CD8-positive, alpha-beta memory T cell (primary cell): Measurements from ENCODE around the gene TMEM125. TPM values are rescaled to one million over a fixed set of nuclear protein-coding genes. Genes with fewer than 3 reads are reported as not detected.

ENCODE experiments used
- CTCF ChIA-PET: fragments of 350-600 bp; sonication (Branson Sonifier 250); formaldehyde crosslinking; loops from one replicate; lab custom pipeline; 2021; ENCODE audit warnings: antibody characterized with exemption; lab: Charles Lee
- POLR2A ChIA-PET: fragments of 350-600 bp; sonication (Branson Sonifier 250); formaldehyde crosslinking; loops from one replicate; lab custom pipeline; 2021; ENCODE audit warnings: antibody characterized with exemption; lab: Charles Lee
- DNase-seq, 5 donors: peaks; one replicate each; pipeline versions ENCODE4 v3.0.0 to v3.0.0-alpha.2; 2020 to 2022; ENCODE audit warnings: mixed read lengths in 1 of 5
- H3K27ac ChIP-seq: one replicate; pipeline ENCODE4 v1.7.0; 2013; ENCODE audit warnings: low read depth, mild to moderate bottlenecking, low read length, moderate library complexity
- H3K27me3 ChIP-seq: 2 replicates; pipeline ENCODE4 v1.7.0; 2013; ENCODE audit warnings: low read length, mild to moderate bottlenecking; ENCODE audit not compliant: insufficient read depth, poor library complexity, severe bottlenecking
- H3K36me3 ChIP-seq: 2 replicates; pipeline ENCODE4 v1.7.0; 2013; ENCODE audit warnings: mild to moderate bottlenecking, low read length, moderate library complexity; ENCODE audit not compliant: insufficient read depth
- H3K4me1 ChIP-seq: 2 replicates; pipeline ENCODE4 v1.7.0; 2013; ENCODE audit warnings: mild to moderate bottlenecking, low read length, moderate library complexity; ENCODE audit not compliant: insufficient read depth
- H3K4me3 ChIP-seq: 2 replicates; pipeline ENCODE4 v1.7.0; 2013; ENCODE audit warnings: mild to moderate bottlenecking, low read length
- H3K9me3 ChIP-seq: 2 replicates; pipeline ENCODE4 v1.7.0; 2013; ENCODE audit warnings: mild to moderate bottlenecking, low read length
- H3K27ac Mint-ChIP-seq, 8 donors: one replicate each; pipeline ENCODE4 v1.8.0; 2020 to 2021; ENCODE audit warnings: mixed read lengths in 8 of 8, mild to moderate bottlenecking in 6 of 8, inconsistent platforms in 3 of 8, moderate library complexity in 3 of 8
- H3K27me3 Mint-ChIP-seq, 2 donors: one replicate each; pipeline ENCODE4 v1.8.0; 2020 to 2021; ENCODE audit warnings: mixed read lengths in 2 of 2, mild to moderate bottlenecking in 1 of 2, moderate library complexity in 1 of 2
- H3K36me3 Mint-ChIP-seq, 3 donors: one replicate each; pipeline ENCODE4 v1.8.0; 2020 to 2021; ENCODE audit warnings: mixed read lengths in 3 of 3, inconsistent platforms in 1 of 3, mild to moderate bottlenecking in 1 of 3
- H3K4me1 Mint-ChIP-seq, 3 donors: one replicate each; pipeline ENCODE4 v1.8.0; 2020 to 2021; ENCODE audit warnings: mixed read lengths in 3 of 3, inconsistent platforms in 1 of 3, mild to moderate bottlenecking in 1 of 3
- H3K4me3 Mint-ChIP-seq, 7 donors: one replicate each; pipeline ENCODE4 v1.8.0; 2020 to 2021; ENCODE audit warnings: mixed read lengths in 7 of 7, mild to moderate bottlenecking in 6 of 7, moderate library complexity in 4 of 7, inconsistent platforms in 2 of 7
- H3K9me3 Mint-ChIP-seq, 5 donors: one replicate each; pipeline ENCODE4 v1.8.0; 2020 to 2022; ENCODE audit warnings: mixed read lengths in 5 of 5, mild to moderate bottlenecking in 3 of 5, moderate library complexity in 2 of 5, inconsistent platforms in 1 of 5
- polyA plus RNA-seq: library from polyadenylated mRNA; unstranded; fragments of 300-500 nt; fragmentation: Illumina TruSeq; gene quantifications from one replicate; pipeline ENCODE4 v1.2.3, GENCODE V29; 2021
- total RNA-seq, 2 experiments: library from RNA; stranded (reverse); gene quantifications; one replicate each; pipeline ENCODE4 v1.2.3, GENCODE V29; 2021

TMEM125 gene
- total and polyA plus RNA-seq, 3 experiments from 2014 or later: not detected

DNA sequence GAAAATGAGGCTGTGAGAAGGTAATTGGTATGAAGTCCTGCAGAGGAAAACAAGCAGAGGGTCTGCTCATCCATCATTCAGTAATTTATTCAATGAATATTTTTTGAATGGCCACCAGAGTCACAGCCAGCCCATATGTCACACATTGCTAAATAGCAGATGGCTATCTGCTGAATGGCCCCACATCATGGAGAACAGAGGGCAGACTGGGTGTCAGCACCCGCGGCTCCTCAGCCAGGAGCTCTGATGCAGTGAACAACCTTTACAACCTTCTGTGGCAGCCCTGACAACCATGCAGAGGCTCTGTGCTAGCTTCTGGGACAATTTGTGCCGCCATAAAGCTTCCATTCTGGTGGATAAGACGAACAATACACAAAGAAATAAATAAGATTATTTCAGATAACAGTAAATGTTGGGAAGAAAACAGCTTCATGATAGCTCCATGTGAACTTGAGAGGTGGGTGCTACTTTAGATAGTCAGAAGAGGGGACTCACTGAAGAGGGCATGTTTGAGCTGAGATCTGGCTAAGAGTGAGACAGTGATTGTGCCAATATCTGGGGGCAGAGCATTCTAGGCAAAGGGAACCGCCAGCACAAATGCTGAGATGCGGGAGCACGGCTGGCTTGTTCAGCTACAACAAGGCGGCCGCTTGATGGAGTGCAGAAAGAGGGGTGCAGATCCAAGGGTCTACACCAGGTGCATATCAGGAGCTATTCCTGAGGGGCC lies 18.4 kb downstream of the TMEM125 start:
- peaks cover 5 to 26% of the 10 kb centered on the region in 2 donors for H3K27me3 Mint-ChIP-seq
- no peak overlapping the region for H3K4me3 ChIP-seq
- no peaks in the 10 kb centered on the region for H3K36me3 ChIP-seq
- POLR2A ChIA-PET: no interaction called here
- DNase-seq: no peak
- H3K4me1 ChIP-seq: no peaks in the 10 kb centered on the region
- no peak overlapping the region for H3K27ac Mint-ChIP-seq
- no peaks in the 10 kb centered on the region for H3K36me3 Mint-ChIP-seq
- H3K4me3 Mint-ChIP-seq: no peak overlapping the region
- H3K27me3 ChIP-seq: no peaks in the 10 kb centered on the region
- H3K27ac ChIP-seq: no peak overlapping the region
- CTCF ChIA-PET: no interaction called here
- H3K9me3 Mint-ChIP-seq: no peaks in the 10 kb centered on the region
- no peaks in the 10 kb centered on the region for H3K9me3 ChIP-seq
- no peaks in the 10 kb centered on the region for H3K4me1 Mint-ChIP-seq

DNA sequence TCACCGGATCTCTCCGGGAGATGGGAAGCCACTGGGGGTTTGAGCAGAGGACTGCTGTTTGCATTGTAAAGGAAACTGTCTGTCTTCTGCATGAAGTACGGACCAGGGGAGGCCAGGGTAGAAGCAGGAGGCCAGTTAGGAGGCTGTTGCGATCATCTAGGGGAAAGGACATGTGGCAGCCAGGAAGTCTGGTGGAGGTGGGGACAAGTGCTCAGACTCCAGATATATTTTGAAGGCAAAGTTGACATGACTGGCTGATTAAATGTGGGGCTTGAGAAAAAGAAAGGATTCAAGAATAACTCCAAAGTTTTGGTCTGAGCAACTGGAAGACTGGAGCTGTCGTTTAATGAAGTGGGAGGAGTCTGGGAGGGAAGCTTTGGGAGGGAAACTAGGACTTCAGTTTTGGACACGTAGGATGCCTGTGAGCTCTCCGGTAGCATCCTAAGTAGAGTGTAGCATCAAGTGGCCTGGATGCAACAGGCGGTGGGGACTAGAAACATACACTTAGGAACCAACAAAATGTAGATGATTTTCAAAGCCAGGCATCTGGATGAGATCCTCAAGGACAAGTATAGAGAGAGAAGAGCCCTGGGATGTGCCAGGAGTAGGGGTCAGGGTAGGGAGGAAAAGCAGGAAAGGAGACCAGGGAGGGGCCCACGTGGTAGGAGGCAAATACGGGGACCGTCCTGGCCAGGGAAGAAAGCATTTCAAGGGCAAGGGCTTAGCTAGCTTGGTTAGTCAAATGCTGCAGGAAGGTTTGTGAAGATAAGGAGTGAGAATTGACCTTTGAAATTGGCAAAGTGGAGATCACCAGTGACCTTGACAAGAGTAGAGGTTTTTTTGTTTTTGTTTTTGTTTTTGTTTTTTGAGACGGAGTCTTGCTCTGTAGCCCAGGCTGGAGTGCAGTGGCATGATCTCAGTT lies 19.3 kb downstream of the TMEM125 start:
- no peaks in the 10 kb centered on the region for H3K4me1 ChIP-seq
- no peaks in the 10 kb centered on the region for H3K36me3 ChIP-seq
- H3K4me3 Mint-ChIP-seq: no peak overlapping the region
- H3K4me1 Mint-ChIP-seq: no peaks in the 10 kb centered on the region
- no peaks in the 10 kb centered on the region for H3K9me3 ChIP-seq
- H3K27me3 Mint-ChIP-seq: peaks cover 5 to 26% of the 10 kb centered on the region in 2 donors
- no peaks in the 10 kb centered on the region for H3K27me3 ChIP-seq
- H3K27ac ChIP-seq: no peak overlapping the region
- H3K36me3 Mint-ChIP-seq: no peaks in the 10 kb centered on the region
- ChIA-PET CTCF (no interaction called here), POLR2A (no interaction called here)
- DNase-seq: no peak
- no peak overlapping the region for H3K27ac Mint-ChIP-seq
- no peak overlapping the region for H3K4me3 ChIP-seq
- no peaks in the 10 kb centered on the region for H3K9me3 Mint-ChIP-seq

DNA sequence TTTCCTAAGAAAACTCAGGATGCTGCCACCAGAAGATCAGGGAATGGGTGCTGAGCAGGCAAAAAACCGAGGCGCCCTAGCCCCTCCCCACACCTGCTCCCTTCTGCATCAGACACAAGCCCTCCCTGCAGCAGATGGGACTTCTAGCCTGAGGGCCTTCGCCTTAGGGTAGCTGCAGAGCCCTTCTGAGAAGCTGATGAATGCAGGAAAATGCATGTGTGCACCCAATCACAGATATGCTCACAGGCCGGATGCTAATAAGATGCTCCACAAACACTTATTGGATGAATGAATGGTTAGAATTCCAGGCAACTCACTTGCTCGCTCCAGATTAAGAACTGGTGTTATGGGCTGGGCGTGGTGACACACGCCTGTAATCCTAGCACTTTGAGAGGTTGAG lies 22.4 kb downstream of the TMEM125 start:
- no peaks in the 10 kb centered on the region for H3K36me3 Mint-ChIP-seq
- H3K27me3 Mint-ChIP-seq: peaks cover 2 to 12% of the 10 kb centered on the region in 2 donors
- ChIA-PET POLR2A (no interaction called here), CTCF (interaction anchor here (1.6 kb wide), 1 partner anchor 65 kb away, joined by 3 read pairs; no protein-coding TSS in a partner anchor)
- Histone ChIP-seq H3K27ac (no peak overlapping the region), H3K9me3 (no peaks in the 10 kb centered on the region), H3K4me1 (peaks cover 21% of the 10 kb centered on the region), H3K36me3 (no peaks in the 10 kb centered on the region), H3K27me3 (no peaks in the 10 kb centered on the region), H3K4me3 (no peak overlapping the region)
- H3K4me3 Mint-ChIP-seq: no peak overlapping the region
- no peak for DNase-seq
- H3K9me3 Mint-ChIP-seq: no peaks in the 10 kb centered on the region
- H3K4me1 Mint-ChIP-seq: peaks cover 7 to 15% (median 11%) of the 10 kb centered on the region in 3 donors
- no peak overlapping the region for H3K27ac Mint-ChIP-seq

DNA sequence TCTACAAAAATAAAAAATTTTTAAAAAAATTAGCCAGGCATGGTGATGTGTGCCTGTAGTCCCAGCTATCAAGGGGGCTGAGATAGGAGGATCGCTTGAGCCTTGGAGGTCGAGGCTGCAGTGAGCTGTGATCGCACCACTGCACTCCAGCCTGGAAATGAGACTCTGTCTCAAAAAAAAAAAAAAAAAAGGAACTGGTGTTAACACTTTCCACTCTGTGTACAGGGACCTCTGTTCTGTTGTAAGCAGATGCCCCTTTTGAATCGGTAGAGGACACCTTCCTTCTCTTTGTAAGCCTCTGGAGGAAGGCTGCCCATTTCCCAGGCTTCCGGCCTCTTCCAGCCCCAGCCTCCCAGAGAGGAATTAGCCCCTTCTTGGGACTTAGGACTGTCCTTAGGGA lies 22.9 kb downstream of the TMEM125 start:
- no peak overlapping the region for H3K27ac ChIP-seq
- no peaks in the 10 kb centered on the region for H3K27me3 ChIP-seq
- no peaks in the 10 kb centered on the region for H3K9me3 ChIP-seq
- ChIA-PET CTCF (interaction anchor here (1.6 kb wide), 1 partner anchor 66 kb away, joined by 3 read pairs; no protein-coding TSS in a partner anchor), POLR2A (no interaction called here)
- Mint-ChIP-seq H3K9me3 (no peaks in the 10 kb centered on the region), H3K27ac (no peak overlapping the region), H3K4me3 (no peak overlapping the region), H3K27me3 (peaks cover 1 to 7% of the 10 kb centered on the region in 2 donors), H3K4me1 (peaks cover 7 to 15% (median 11%) of the 10 kb centered on the region in 3 donors), H3K36me3 (no peaks in the 10 kb centered on the region)
- H3K36me3 ChIP-seq: no peaks in the 10 kb centered on the region
- no peak overlapping the region for H3K4me3 ChIP-seq
- DNase-seq: no peak
- H3K4me1 ChIP-seq: peaks cover 21% of the 10 kb centered on the region

DNA sequence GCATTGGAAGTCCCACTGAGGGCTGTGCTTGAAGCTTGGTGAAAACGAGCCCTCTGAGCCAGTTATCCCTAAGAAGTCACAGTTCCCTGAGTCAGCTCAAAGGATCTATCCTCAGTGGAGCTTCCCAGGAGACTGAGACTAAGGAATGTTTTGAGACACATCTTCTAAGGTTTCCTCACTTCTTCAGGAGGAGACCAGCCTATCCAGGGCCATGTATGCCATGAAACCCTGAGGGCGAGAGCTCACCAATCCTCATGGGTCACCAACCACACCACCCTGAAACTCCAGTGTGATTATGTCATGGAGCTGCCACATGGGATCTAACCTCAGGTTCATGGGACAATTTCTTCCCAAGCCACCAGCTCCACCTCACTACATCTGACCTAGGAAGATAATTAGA lies 23.4 kb downstream of the TMEM125 start:
- H3K4me1 ChIP-seq: peaks cover 21% of the 10 kb centered on the region
- H3K27ac Mint-ChIP-seq: no peak overlapping the region
- H3K27me3 ChIP-seq: no peaks in the 10 kb centered on the region
- H3K36me3 Mint-ChIP-seq: no peaks in the 10 kb centered on the region
- no peaks in the 10 kb centered on the region for H3K36me3 ChIP-seq
- peaks cover 7 to 15% (median 11%) of the 10 kb centered on the region in 3 donors for H3K4me1 Mint-ChIP-seq
- CTCF ChIA-PET: interaction anchor here (1.6 kb wide), 1 partner anchor 66 kb away, joined by 3 read pairs; no protein-coding TSS in a partner anchor
- H3K9me3 Mint-ChIP-seq: no peaks in the 10 kb centered on the region
- H3K27ac ChIP-seq: no peak overlapping the region
- no peak for DNase-seq
- peaks cover 0 to 4% of the 10 kb centered on the region in 2 donors for H3K27me3 Mint-ChIP-seq
- no peak overlapping the region for H3K4me3 Mint-ChIP-seq
- no peaks in the 10 kb centered on the region for H3K9me3 ChIP-seq
- no peak overlapping the region for H3K4me3 ChIP-seq
- POLR2A ChIA-PET: no interaction called here

DNA sequence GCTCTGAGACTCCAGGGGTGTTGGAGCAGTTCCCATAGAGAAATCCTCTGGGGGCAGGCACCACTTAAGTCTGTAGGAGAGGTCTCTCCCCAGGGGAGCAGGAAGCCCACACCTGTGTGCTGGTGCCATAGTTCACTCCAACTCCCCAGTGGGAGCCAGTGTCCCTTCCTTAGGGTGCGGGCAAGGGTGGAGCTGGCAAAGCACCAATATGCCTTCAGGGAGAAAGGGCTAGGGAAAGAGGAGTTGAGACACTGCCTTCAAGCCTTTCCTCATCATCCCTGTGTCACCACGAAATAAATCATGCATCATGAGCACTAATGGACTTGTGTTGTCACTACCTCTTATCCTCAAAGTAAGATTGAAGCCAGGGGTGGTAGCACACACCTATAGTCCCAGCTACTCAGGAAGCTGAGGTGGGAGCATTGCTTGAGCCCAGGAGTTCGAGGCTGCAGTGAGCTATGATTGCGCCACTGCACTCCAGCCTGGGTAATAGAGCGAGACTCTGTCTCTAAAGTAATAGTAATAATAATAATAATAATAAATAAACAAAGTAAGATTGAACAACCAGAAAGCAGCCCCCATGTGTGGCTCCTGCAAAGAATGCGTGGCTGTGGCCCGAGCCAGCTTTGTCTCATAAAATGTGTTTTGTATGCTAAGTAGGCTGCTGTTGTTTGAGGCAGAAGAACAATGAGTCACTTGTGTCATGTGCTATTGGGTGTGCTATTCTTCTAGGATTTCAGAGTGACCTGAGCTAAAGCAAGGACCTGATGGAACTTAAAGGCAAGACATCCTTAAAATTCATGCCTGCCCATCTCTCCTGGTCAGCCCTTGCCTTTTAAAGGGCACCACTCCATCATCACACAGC lies 24.3 kb downstream of the TMEM125 start:
- Mint-ChIP-seq H3K36me3 (no peaks in the 10 kb centered on the region), H3K4me3 (no peak overlapping the region), H3K27ac (peak overlapping the region in 1 of 8 donors; percentile 12), H3K9me3 (no peaks in the 10 kb centered on the region), H3K27me3 (no peaks in the 10 kb centered on the region), H3K4me1 (peaks cover 7 to 15% (median 11%) of the 10 kb centered on the region in 3 donors)
- Histone ChIP-seq H3K4me1 (peaks cover 21% of the 10 kb centered on the region), H3K27me3 (no peaks in the 10 kb centered on the region), H3K9me3 (no peaks in the 10 kb centered on the region), H3K36me3 (no peaks in the 10 kb centered on the region), H3K4me3 (no peak overlapping the region), H3K27ac (no peak overlapping the region)
- no peak for DNase-seq
- POLR2A ChIA-PET: no interaction called here
- CTCF ChIA-PET: no interaction called here

DNA sequence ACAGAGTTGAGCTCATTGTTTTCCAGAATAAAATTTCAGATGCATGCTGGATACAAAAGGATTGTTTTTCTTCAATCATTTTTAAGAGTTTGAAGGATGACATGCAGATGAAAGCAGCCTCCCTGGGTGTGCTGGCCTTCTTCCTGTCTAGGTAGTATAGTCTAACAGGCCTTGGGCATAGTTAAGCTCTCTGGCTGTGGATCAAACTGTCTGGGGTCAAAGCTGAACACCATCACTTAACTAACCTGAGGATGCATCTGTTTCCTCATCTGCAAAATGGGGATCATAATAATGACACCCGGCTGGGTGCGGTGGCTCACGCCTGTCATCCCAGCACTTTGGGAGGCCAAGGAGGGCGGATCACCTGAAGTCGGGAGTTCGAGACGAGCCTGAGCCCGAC lies 25.0 kb downstream of the TMEM125 start:
- H3K27ac ChIP-seq: no peak overlapping the region

More for the DNA sequence above, 25.0 kb downstream of the TMEM125 start:
- Mint-ChIP-seq H3K27me3 (peaks cover 0 to 1% of the 10 kb centered on the region in 2 donors), H3K9me3 (no peaks in the 10 kb centered on the region), H3K4me3 (no peak overlapping the region), H3K27ac (peak overlapping the region in 1 of 8 donors; percentile 13), H3K36me3 (no peaks in the 10 kb centered on the region), H3K4me1 (peaks cover 7 to 15% (median 11%) of the 10 kb centered on the region in 3 donors)
- Histone ChIP-seq H3K36me3 (no peaks in the 10 kb centered on the region), H3K4me3 (no peak overlapping the region), H3K27me3 (no peaks in the 10 kb centered on the region), H3K9me3 (no peaks in the 10 kb centered on the region), H3K4me1 (peaks cover 21% of the 10 kb centered on the region)
- DNase-seq: no peak
- ChIA-PET POLR2A (no interaction called here), CTCF (interaction anchor here (0.9 kb wide), 1 partner anchor 120 kb away, joined by 3 read pairs; no protein-coding TSS in a partner anchor)
